WTC11 (cell line): Measurements from ENCODE around the gene LSM12. TPM values are rescaled to one million over a fixed set of nuclear protein-coding genes. Genes with fewer than 3 reads are reported as not detected.

ENCODE experiments used
- ATAC-seq: fragments of 200-7000 bp; cut with Tn5 transposase; 2 replicates; pipeline ENCODE4 v1.10.0; 2021; ENCODE audit warnings: mild to moderate bottlenecking, moderate library complexity
- CTCF ChIA-PET: fragments of 300-600 bp; sonication (Branson Sonifier 250); formaldehyde crosslinking; loops from one replicate; lab custom pipeline; 2021; ENCODE audit warnings: antibody characterized with exemption; lab: Charles Lee
- POLR2A ChIA-PET: fragments of 350-600 bp; sonication (Branson Sonifier 250); formaldehyde crosslinking; loops from one replicate; lab custom pipeline; 2021; ENCODE audit warnings: antibody characterized with exemption; lab: Charles Lee
- DNase-seq: peaks from one replicate; pipeline ENCODE4 v3.0.0; 2021; ENCODE audit warnings: low spot score
- H3K27ac Mint-ChIP-seq: 2 replicates; pipeline ENCODE4 v1.8.0; 2021; ENCODE audit warnings: mixed read lengths
- H3K27me3 Mint-ChIP-seq: 2 replicates; pipeline ENCODE4 v1.8.0; 2021; ENCODE audit warnings: low read depth, mild to moderate bottlenecking, moderate library complexity, mixed read lengths
- H3K36me3 Mint-ChIP-seq: 2 replicates; pipeline ENCODE4 v1.8.0; 2021; ENCODE audit warnings: mixed read lengths
- H3K4me1 Mint-ChIP-seq: 2 replicates; pipeline ENCODE4 v1.8.0; 2022; ENCODE audit warnings: mixed read lengths
- H3K4me3 Mint-ChIP-seq: 2 replicates; pipeline ENCODE4 v1.8.0; 2021; ENCODE audit warnings: mild to moderate bottlenecking, moderate library complexity, mixed read lengths
- H3K9me3 Mint-ChIP-seq: 2 replicates; pipeline ENCODE4 v1.8.0; 2021; ENCODE audit warnings: mixed read lengths
- CREB1 ChIP-seq: sonication (generic); formaldehyde crosslinking; IDR thresholded peaks from 2 replicates; pipeline ENCODE4 v1.8.0; 2023; ENCODE audit warnings: mild to moderate bottlenecking, missing genetic modification reagents
- ESRRA ChIP-seq: sonication (generic); formaldehyde crosslinking; IDR thresholded peaks from 2 replicates; pipeline ENCODE4 v1.8.1; 2022; ENCODE audit warnings: mild to moderate bottlenecking, missing genetic modification reagents, borderline replicate concordance
- MXD4 ChIP-seq: fragments of 250-450 bp; sonication (Bioruptor Pico); IDR thresholded peaks from 2 replicates; pipeline ENCODE4 v1.8.0; 2021; ENCODE audit warnings: mild to moderate bottlenecking, moderate library complexity, borderline replicate concordance
- MYBL2 ChIP-seq: sonication (generic); formaldehyde crosslinking; IDR thresholded peaks from 2 replicates; pipeline ENCODE4 v1.8.1; 2023; ENCODE audit warnings: mild to moderate bottlenecking, moderate library complexity, missing genetic modification reagents
- NFYB ChIP-seq: sonication (generic); formaldehyde crosslinking; conservative IDR thresholded peaks from 2 replicates; pipeline ENCODE4 v1.8.0; 2022; ENCODE audit warnings: low read depth, missing genetic modification reagents
- PRRX2 ChIP-seq: fragments of 250-450 bp; sonication (Bioruptor Pico); IDR thresholded peaks from 2 replicates; pipeline ENCODE4 v1.8.0; 2021; ENCODE audit warnings: mild to moderate bottlenecking
- RORB ChIP-seq: fragments of 250-450 bp; sonication (Bioruptor Pico); IDR thresholded peaks from 2 replicates; pipeline ENCODE4 v1.9.0; 2021; ENCODE audit warnings: mild to moderate bottlenecking
- SP1 ChIP-seq: sonication (generic); formaldehyde crosslinking; conservative IDR thresholded peaks from 2 replicates; pipeline ENCODE4 v1.8.1; 2022; ENCODE audit warnings: missing genetic modification reagents
- TEAD1 ChIP-seq: sonication (generic); formaldehyde crosslinking; IDR thresholded peaks from 2 replicates; pipeline ENCODE4 v1.8.0; 2022; ENCODE audit warnings: mild to moderate bottlenecking, missing genetic modification reagents
- ZNF317 ChIP-seq: sonication (generic); formaldehyde crosslinking; IDR thresholded peaks from 2 replicates; pipeline ENCODE4 v1.8.1; 2023; ENCODE audit warnings: low read depth, mild to moderate bottlenecking, moderate library complexity, missing genetic modification reagents, borderline replicate concordance
- ZNF416 ChIP-seq: fragments of 250-450 bp; sonication (Bioruptor Pico); IDR thresholded peaks from 2 replicates; pipeline ENCODE4 v1.9.0; 2021; ENCODE audit warnings: mild to moderate bottlenecking, inconsistent platforms
- total RNA-seq: library from RNA; stranded (reverse); gene quantifications from 3 replicates; pipeline ENCODE4 v1.2.3, GENCODE V29; 2021
- TF ChIP-seq, protein P1 (sequence below): fragments of 250-450 bp; sonication (Bioruptor Pico); IDR thresholded peaks from 2 replicates; pipeline ENCODE4 v1.9.0; 2021; ENCODE audit warnings: mild to moderate bottlenecking
- TF ChIP-seq, protein P2 (sequence below): sonication (generic); formaldehyde crosslinking; IDR thresholded peaks from 2 replicates; pipeline ENCODE4 v1.8.0; 2022; ENCODE audit warnings: mild to moderate bottlenecking, missing genetic modification reagents
- TF ChIP-seq, protein P3 (sequence below): sonication (generic); formaldehyde crosslinking; conservative IDR thresholded peaks from 2 replicates; pipeline ENCODE4 v1.8.1; 2023; ENCODE audit warnings: mild to moderate bottlenecking, low read depth, missing genetic modification reagents, moderate library complexity
- TF ChIP-seq, protein P4 (sequence below): sonication (generic); formaldehyde crosslinking; IDR thresholded peaks from 2 replicates; pipeline ENCODE4 v1.8.0; 2023; ENCODE audit warnings: mild to moderate bottlenecking, missing genetic modification reagents
- TF ChIP-seq, protein P5 (sequence below): fragments of 250-450 bp; sonication (Bioruptor Pico); IDR thresholded peaks from 2 replicates; pipeline ENCODE4 v2.1.2; 2022; ENCODE audit warnings: mild to moderate bottlenecking, moderate library complexity
- TF ChIP-seq, protein P6 (sequence below): sonication (generic); formaldehyde crosslinking; IDR thresholded peaks from 2 replicates; pipeline ENCODE4 v1.8.1; 2022; ENCODE audit warnings: mild to moderate bottlenecking, missing genetic modification reagents, moderate library complexity, borderline replicate concordance

Gene LSM12
- total RNA-seq, 1 experiment from 2014 or later: 102 TPM

DNA sequence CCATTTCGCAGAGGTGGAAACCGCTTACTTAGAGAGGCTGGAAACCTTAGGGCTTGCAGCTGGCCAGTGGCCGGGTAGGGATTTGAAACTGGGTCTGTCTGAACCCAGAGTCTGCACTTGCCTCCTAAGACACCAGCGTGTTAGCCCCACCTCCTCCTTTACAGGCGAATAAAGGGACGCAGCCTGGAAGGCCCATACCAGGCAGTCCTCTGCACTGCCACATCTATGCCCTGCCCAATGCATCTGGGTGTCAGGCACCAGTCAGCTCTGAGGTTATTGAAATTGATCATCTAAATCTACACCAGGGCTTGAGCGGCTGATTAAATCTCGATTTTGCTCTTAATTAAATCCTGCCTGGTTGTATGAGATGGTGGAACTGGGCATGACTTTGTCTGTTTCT is 82.0 kb downstream of the LSM12 start:
- ChIA-PET CTCF (interaction anchor here (1.1 to 3.1 kb wide), 9 partner anchors 10 to 237 kb away, joined by 3 to 58 read pairs (median 7); partner anchors contain the start of gene CD300LG), POLR2A (interaction anchor here (1.8 kb wide), 1 partner anchor 9 kb away, joined by 4 read pairs; no protein-coding TSS in a partner anchor)
- no peaks in the 10 kb centered on the region for H3K36me3 Mint-ChIP-seq
- peaks cover 4% of the 10 kb centered on the region; the same call in 1 of the 2 replicates for H3K4me1 Mint-ChIP-seq
- peak; percentile 62 for ATAC-seq
- peak overlapping the region; percentile 69 for H3K4me3 Mint-ChIP-seq
- peaks cover 24% of the 10 kb centered on the region for H3K27me3 Mint-ChIP-seq
- TF ChIP-seq, protein P1, sequence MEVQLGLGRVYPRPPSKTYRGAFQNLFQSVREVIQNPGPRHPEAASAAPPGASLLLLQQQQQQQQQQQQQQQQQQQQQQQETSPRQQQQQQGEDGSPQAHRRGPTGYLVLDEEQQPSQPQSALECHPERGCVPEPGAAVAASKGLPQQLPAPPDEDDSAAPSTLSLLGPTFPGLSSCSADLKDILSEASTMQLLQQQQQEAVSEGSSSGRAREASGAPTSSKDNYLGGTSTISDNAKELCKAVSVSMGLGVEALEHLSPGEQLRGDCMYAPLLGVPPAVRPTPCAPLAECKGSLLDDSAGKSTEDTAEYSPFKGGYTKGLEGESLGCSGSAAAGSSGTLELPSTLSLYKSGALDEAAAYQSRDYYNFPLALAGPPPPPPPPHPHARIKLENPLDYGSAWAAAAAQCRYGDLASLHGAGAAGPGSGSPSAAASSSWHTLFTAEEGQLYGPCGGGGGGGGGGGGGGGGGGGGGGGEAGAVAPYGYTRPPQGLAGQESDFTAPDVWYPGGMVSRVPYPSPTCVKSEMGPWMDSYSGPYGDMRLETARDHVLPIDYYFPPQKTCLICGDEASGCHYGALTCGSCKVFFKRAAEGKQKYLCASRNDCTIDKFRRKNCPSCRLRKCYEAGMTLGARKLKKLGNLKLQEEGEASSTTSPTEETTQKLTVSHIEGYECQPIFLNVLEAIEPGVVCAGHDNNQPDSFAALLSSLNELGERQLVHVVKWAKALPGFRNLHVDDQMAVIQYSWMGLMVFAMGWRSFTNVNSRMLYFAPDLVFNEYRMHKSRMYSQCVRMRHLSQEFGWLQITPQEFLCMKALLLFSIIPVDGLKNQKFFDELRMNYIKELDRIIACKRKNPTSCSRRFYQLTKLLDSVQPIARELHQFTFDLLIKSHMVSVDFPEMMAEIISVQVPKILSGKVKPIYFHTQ (CRISPR knock-in tag): no peak
- TF ChIP-seq ZNF317 (no peak), RORB (no peak), MYBL2 (CRISPR knock-in tag) (no peak), CREB1 (CRISPR knock-in tag) (no peak), PRRX2 (CRISPR knock-in tag) (no peak), TEAD1 (CRISPR knock-in tag) (no peak), NFYB (CRISPR knock-in tag) (no peak), ZNF416 (CRISPR knock-in tag) (no peak), ESRRA (no peak), MXD4 (no peak), SP1 (CRISPR knock-in tag) (no peak)
- TF ChIP-seq, protein P2, sequence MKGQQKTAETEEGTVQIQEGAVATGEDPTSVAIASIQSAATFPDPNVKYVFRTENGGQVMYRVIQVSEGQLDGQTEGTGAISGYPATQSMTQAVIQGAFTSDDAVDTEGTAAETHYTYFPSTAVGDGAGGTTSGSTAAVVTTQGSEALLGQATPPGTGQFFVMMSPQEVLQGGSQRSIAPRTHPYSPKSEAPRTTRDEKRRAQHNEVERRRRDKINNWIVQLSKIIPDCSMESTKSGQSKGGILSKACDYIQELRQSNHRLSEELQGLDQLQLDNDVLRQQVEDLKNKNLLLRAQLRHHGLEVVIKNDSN (CRISPR knock-in tag): no peak
- TF ChIP-seq, protein P3, sequence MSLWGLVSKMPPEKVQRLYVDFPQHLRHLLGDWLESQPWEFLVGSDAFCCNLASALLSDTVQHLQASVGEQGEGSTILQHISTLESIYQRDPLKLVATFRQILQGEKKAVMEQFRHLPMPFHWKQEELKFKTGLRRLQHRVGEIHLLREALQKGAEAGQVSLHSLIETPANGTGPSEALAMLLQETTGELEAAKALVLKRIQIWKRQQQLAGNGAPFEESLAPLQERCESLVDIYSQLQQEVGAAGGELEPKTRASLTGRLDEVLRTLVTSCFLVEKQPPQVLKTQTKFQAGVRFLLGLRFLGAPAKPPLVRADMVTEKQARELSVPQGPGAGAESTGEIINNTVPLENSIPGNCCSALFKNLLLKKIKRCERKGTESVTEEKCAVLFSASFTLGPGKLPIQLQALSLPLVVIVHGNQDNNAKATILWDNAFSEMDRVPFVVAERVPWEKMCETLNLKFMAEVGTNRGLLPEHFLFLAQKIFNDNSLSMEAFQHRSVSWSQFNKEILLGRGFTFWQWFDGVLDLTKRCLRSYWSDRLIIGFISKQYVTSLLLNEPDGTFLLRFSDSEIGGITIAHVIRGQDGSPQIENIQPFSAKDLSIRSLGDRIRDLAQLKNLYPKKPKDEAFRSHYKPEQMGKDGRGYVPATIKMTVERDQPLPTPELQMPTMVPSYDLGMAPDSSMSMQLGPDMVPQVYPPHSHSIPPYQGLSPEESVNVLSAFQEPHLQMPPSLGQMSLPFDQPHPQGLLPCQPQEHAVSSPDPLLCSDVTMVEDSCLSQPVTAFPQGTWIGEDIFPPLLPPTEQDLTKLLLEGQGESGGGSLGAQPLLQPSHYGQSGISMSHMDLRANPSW (CRISPR knock-in tag): no peak
- TF ChIP-seq, protein P4, sequence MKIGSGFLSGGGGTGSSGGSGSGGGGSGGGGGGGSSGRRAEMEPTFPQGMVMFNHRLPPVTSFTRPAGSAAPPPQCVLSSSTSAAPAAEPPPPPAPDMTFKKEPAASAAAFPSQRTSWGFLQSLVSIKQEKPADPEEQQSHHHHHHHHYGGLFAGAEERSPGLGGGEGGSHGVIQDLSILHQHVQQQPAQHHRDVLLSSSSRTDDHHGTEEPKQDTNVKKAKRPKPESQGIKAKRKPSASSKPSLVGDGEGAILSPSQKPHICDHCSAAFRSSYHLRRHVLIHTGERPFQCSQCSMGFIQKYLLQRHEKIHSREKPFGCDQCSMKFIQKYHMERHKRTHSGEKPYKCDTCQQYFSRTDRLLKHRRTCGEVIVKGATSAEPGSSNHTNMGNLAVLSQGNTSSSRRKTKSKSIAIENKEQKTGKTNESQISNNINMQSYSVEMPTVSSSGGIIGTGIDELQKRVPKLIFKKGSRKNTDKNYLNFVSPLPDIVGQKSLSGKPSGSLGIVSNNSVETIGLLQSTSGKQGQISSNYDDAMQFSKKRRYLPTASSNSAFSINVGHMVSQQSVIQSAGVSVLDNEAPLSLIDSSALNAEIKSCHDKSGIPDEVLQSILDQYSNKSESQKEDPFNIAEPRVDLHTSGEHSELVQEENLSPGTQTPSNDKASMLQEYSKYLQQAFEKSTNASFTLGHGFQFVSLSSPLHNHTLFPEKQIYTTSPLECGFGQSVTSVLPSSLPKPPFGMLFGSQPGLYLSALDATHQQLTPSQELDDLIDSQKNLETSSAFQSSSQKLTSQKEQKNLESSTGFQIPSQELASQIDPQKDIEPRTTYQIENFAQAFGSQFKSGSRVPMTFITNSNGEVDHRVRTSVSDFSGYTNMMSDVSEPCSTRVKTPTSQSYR (CRISPR knock-in tag): no peak
- TF ChIP-seq, protein P5, sequence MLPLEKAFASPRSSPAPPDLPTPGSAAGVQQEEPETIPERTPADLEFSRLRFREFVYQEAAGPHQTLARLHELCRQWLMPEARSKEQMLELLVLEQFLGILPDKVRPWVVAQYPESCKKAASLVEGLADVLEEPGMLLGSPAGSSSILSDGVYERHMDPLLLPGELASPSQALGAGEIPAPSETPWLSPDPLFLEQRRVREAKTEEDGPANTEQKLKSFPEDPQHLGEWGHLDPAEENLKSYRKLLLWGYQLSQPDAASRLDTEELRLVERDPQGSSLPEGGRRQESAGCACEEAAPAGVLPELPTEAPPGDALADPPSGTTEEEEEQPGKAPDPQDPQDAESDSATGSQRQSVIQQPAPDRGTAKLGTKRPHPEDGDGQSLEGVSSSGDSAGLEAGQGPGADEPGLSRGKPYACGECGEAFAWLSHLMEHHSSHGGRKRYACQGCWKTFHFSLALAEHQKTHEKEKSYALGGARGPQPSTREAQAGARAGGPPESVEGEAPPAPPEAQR (CRISPR knock-in tag): no peak
- TF ChIP-seq, protein P6, sequence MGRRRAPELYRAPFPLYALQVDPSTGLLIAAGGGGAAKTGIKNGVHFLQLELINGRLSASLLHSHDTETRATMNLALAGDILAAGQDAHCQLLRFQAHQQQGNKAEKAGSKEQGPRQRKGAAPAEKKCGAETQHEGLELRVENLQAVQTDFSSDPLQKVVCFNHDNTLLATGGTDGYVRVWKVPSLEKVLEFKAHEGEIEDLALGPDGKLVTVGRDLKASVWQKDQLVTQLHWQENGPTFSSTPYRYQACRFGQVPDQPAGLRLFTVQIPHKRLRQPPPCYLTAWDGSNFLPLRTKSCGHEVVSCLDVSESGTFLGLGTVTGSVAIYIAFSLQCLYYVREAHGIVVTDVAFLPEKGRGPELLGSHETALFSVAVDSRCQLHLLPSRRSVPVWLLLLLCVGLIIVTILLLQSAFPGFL (CRISPR knock-in tag): no peak
- no peak overlapping the region; the same call in 1 of the 2 replicates for H3K27ac Mint-ChIP-seq
- H3K9me3 Mint-ChIP-seq: no peaks in the 10 kb centered on the region
- DNase-seq: peak; percentile 27

Other genes starting within 250 kb of the LSM12 start
- gene MPP3, start 233.5 kb downstream of the LSM12 start, total RNA-seq: 9.2 to 11.3 TPM (median 10.3 TPM) in 3 replicates
- not detected in 3 replicates for gene CD300LG, start 219.5 kb downstream of the LSM12 start, total RNA-seq
- gene MPP2, start 159.1 kb downstream of the LSM12 start, total RNA-seq: 29.3 to 31.4 TPM (median 29.9 TPM) in 3 replicates
- gene PPY, start 124.2 kb downstream of the LSM12 start, total RNA-seq: not detected in 3 replicates
- 0.72 to 1.1 TPM (median 0.94 TPM) in 3 replicates for gene PYY, start 112.7 kb downstream of the LSM12 start, total RNA-seq
- gene NAGS, start 62.0 kb downstream of the LSM12 start, total RNA-seq: 6.1 to 8.6 TPM (median 7.6 TPM) in 3 replicates
- gene TMEM101, start 51.7 kb downstream of the LSM12 start, total RNA-seq: 32.1 to 36.3 TPM (median 32.7 TPM) in 3 replicates
- 121 to 122 TPM (median 121 TPM) in 3 replicates for gene G6PC3, start 4.1 kb upstream of the LSM12 start, total RNA-seq
- 54.0 to 61.6 TPM (median 59.0 TPM) in 3 replicates for gene HDAC5, start 57.0 kb upstream of the LSM12 start, total RNA-seq
- gene HROB, start 75.3 kb upstream of the LSM12 start, total RNA-seq: 22.4 to 23.9 TPM (median 23.7 TPM) in 3 replicates
- gene ASB16, start 104.0 kb upstream of the LSM12 start, total RNA-seq: 0.11 to 0.23 TPM (median 0.14 TPM) in 3 replicates
- gene TMUB2, start 120.3 kb upstream of the LSM12 start, total RNA-seq: 21.9 to 26.9 TPM (median 25.3 TPM) in 3 replicates
- gene ATXN7L3, start 133.2 kb upstream of the LSM12 start, total RNA-seq: 113 to 124 TPM (median 114 TPM) in 3 replicates
- gene UBTF, start 153.0 kb upstream of the LSM12 start, total RNA-seq: 69.5 to 77.1 TPM (median 75.9 TPM) in 3 replicates
- gene SLC4A1, start 201.5 kb upstream of the LSM12 start, total RNA-seq: 0.05 to 0.14 TPM in 2 of 3 replicates, not detected in the other
- gene RUNDC3A, start 241.9 kb upstream of the LSM12 start, total RNA-seq: 5.1 to 6.5 TPM (median 5.2 TPM) in 3 replicates